ENCODE results near the gene NBPF11.
"Not testable (repeated sequence)": the region's sequence is repeated elsewhere in the genome, so short reads cannot be mapped to it uniquely, and the experiment has no call there.

- TF ChIP-seq POLR2A (IDR thresholded peaks at IDR 0.05); CTCF (IDR thresholded peaks at IDR 0.05 in 4 of 5, conservative IDR thresholded peaks at IDR 0.05 in 1 of 5): not testable (repeated sequence)
Measured at GRCh38 chr1:148147052-148147838, 4.8 kb downstream of the NBPF11 start.

Data from gastrocnemius medialis (tissue), 4 donors.